GDM1 (cell line): ENCODE results near the gene MAEA.
"Not testable (repeated sequence)": the region's sequence is repeated elsewhere in the genome, so short reads cannot be mapped to it uniquely, and the experiment has no call there.

Source experiments
- DNase-seq: peaks from one replicate; lab custom pipeline; 2025; lab: John Stamatoyannopoulos, UW

Gene MAEA

DNA sequence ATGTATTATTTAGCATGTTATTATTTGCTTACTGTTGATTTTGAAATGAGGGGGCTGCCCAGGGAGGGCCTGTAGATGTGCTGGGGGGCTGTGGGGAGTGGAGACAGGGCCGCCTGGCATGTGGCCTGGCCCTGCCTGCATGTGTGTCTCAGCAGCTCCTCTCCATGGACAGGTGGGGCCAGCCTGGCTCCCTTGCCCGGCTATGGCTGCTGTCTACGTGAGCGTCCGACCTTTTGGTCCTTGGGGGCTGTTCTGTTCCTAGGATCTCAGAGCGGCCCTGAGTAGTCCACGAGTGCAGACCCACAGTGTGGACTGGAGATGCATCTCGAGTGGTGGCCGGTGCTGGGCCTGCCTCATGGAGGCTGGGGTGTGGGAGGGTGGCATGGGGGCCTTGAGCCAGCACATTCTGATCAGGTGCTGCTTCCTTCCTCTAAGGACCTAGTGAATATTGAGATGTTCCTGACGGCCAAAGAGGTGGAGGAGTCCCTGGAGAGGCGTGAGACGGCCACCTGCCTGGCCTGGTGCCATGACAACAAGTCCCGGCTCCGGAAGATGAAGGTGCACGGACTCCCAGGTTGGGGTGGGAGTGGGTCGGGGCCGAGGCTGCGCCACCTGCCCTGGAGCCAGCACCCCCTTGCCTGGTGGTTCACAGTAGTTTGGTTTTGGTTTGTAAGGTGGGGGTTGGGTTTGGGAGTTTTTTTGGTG lies 32.4 kb downstream of the MAEA start:
- DNase-seq = no peak

DNA sequence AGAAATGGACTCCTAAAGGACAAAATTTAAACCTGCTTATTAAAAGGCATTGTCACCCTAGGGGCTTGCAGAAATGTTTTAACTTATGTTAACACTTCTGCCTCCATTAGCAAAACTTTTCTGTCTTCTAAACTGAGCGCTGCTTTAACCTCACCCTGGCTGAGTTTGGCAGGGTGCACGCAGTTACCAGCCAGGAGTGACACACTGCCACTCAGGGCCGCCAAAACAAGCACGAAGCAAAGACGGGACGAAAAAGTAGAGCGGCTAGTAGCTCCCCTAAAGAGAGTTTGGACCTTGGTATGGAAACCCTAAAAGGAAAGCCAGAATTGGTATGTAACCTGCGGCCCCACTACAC lies 33.6 kb downstream of the MAEA start:
- no peak for DNase-seq

DNA sequence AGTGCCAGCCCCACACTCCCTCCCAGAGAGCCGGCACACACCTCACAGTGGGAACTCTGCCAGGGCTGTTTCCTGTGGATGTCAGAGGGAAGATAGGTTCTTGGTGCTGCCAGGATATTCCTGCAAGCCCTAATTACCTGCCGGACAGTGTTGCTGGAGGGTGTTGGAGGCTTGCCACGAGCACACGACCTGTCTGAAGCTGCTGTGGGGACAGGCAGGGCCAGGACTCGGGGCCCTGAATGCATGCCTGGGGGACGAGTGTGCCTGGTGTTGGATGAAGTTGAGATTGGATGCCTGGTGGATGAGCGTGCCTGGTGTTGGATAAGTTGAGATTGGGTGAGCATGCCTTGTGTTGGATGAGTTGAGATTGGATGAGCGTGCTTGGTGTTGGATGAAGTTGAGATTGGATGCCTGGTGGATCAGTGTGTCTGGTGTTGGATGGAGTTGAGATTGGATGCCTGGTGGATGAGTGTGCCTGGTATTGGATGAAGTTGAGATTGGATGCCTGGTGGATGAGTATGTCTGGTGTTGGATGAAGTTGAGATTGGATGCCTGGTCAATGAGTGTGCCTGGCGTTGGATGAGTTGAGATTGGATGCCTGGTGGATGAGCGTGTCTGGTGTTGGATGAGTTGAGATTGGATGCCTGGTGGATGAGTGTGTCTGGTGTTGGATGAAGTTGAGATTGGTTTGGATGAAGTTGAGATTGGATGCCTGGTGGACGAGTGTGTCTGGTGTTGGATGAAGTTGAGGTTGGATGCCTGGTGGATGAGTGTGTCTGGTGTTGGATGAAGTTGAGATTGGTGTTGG lies 34.1 kb downstream of the MAEA start:
- no peak for DNase-seq

- DNase-seq = not testable (repeated sequence)
Observed at GRCh38 chr4:1324443-1325175, 34.9 kb downstream of the MAEA start.

GRCh38 chr4:1325176-1325480 lies 35.4 kb downstream of the MAEA start:
- DNase-seq = no peak

- no peak for DNase-seq
Observed at GRCh38 chr4:1325681-1326635, 36.3 kb downstream of the MAEA start.

DNA sequence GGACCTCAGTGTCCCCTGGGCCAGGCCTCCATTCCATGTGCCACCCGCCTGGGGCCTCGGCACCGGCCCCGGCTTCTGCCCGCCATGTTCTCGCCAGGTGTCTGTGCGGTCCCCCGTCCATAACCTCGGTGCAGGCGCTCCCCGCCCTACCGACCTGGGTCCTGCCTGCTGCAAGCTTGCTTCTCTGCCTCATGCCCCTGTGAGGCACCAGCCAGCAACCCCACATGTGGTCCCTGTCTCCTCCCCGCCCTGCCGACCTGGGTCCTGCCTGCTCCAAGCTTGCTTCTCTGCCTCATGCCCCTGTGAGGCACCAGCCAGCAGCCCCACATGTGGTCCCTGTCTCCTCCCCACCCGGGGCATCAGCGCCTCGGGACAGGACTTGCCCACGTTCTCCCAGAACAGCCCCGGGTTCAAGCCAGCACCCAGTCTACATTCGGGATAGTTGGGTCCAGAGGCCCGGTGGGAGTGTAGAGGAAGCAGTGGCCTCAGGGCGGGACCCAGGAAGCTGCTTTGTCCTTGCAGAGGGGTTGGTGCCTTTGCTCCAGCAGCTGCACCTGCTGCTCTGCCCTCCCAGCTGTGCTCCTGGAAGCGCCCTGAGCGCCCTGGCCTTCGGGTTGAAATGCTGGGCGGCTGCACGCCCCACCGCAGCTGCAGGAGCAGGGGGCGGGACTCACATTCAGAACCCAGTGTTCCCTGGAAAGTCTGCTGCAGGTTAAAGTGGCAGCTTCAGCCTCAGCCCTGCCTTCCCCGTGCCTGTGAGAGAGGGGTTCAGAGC lies 37.2 kb downstream of the MAEA start:
- DNase-seq = no peak

- DNase-seq = no peak
Observed at GRCh38 chr4:1327526-1328266, 38.0 kb downstream of the MAEA start.

- no peak for DNase-seq
Observed at GRCh38 chr4:1328267-1329155, 38.8 kb downstream of the MAEA start.

- DNase-seq = no peak
Observed at GRCh38 chr4:1329408-1330371, 40.0 kb downstream of the MAEA start.

GRCh38 chr4:1330761-1331590 lies 41.3 kb downstream of the MAEA start:
- DNase-seq = no peak

GRCh38 chr4:1331591-1332353 lies 42.1 kb downstream of the MAEA start:
- DNase-seq = no peak

DNA sequence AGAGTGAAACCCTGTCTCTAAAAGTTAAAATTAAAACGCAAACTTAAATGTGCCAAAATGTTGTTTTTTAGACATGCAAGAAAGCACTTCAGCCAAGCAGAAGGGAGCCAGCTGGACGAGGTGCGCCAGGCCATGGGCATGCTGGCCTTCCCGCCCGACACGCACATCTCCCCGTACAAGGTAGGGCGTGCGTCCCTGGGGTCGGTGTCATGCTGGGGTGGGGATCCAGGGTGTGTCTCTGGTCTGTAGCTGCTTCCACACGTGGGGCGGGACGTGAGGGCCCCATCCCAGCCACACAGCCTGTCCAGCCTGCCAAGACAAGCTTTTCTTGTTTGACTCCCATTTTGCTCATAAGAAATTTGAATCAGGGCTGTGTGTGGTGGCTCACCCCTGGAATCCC lies 43.0 kb downstream of the MAEA start:
- DNase-seq = no peak

GRCh38 chr4:1333256-1333655 lies 43.6 kb downstream of the MAEA start:
- DNase-seq = no peak

DNA sequence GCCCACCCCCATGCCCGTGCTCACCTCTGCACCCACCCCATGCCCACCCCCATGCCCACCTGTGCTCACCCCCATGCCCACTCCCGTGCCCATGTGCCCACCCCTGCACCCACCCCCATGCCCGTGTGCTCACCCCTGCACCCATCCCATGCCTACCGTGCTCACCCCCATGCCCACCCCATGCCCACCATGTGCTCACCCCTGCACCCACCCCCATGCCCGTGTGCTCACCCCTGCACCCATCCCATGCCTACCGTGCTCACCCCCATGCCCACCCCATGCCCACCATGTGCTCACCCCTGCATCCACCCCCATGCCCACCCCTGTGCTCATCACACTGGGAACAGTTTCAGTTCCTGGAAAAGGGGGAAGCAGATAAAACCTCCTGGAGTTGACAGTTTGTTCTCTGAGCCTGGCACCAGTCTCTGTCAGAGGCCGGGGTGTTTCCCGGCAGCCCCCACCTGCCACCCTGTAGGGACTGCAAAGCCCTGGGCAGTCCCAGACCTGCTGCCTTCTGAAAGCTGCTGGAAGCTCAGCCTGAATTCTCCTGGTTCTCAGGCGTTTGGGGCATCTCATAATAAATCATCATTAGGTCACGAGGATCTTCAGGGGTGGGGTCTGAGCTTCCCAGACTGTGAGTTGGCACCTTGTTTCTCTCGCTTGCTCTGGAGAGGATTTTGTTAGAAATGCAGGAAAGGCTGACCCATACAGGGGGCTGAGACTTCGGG lies 44.3 kb downstream of the MAEA start:
- not testable (repeated sequence) for DNase-seq

DNA sequence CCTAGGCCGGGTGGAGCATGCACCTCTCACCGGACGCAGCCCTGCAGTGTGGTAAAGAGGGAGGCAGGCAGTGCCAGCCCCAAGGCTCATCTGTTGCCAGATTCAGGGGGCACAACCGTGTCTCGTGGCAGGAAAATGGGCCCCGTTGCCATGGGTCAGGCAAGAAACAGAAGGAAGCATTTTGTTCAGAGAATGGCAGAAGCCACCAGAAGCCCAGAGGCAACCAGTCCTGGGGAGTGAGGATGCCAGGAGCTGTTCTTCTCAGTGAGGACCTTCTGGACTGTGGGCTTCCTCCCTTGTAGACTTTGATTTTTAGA lies 44.8 kb downstream of the MAEA start:
- no peak for DNase-seq
